ENCODE data around the gene UBN1. TPM values are rescaled to one million over a fixed set of nuclear protein-coding genes. Genes with fewer than 3 reads are reported as not detected.
A peak's percentile ranks its signal among the peaks of the same experiment; 100 is the strongest.

The UBN1 gene
- total and polyA plus RNA-seq, 2 experiments from 2014 or later: 21.4 to 33.4 TPM

DNA sequence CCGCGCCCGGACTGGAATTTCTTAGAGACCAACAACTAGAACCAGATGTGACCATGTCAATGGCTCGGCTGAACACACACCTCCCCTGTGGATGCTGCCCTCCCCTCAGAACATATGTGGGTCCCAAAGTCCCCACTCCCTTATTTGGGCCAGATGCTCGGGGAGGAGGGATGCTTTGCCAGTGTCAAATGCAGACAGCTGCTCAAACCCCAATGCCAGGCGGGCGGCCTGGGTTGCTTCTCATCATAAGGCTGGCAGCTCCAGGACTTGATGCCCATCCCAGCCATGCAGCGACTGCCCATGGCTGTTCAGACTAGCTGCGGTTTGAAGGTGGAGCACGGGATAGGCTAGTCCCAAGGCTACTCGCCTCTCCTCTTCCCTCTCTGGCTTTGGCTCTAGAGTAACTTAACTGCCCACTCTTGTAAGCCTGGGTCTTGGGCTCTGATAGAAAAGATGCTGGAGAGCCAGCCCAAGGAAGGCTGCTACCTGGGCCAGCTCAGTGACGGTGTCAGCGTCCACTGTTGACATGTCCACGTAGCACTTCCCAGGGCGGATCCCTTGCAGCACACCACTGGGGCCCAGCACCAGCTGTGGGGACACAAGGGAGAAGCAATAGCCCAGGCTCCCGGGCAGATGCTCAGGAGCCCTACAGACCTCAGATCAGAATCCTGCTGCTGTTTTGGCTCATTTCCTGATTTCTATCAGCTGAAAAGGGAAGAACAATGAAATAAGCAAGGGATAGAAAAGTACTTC is 33.9 kb upstream of the UBN1 start:
- Histone ChIP-seq H3K4me3 (no peak overlapping the region), H3K9me3 (ENCODE audit: low read depth) (no peaks in the 10 kb centered on the region), H3K4me1 (ENCODE audit: low read depth) (no peaks in the 10 kb centered on the region), H3K27ac (no peak overlapping the region), H3K27me3 (no peaks in the 10 kb centered on the region), H3K36me3 (peaks cover 47% of the 10 kb centered on the region)
- DNase-seq (ENCODE audit: low read depth in 1 of 2, low spot score in 1 of 2): no peak
- TF ChIP-seq, protein P1, sequence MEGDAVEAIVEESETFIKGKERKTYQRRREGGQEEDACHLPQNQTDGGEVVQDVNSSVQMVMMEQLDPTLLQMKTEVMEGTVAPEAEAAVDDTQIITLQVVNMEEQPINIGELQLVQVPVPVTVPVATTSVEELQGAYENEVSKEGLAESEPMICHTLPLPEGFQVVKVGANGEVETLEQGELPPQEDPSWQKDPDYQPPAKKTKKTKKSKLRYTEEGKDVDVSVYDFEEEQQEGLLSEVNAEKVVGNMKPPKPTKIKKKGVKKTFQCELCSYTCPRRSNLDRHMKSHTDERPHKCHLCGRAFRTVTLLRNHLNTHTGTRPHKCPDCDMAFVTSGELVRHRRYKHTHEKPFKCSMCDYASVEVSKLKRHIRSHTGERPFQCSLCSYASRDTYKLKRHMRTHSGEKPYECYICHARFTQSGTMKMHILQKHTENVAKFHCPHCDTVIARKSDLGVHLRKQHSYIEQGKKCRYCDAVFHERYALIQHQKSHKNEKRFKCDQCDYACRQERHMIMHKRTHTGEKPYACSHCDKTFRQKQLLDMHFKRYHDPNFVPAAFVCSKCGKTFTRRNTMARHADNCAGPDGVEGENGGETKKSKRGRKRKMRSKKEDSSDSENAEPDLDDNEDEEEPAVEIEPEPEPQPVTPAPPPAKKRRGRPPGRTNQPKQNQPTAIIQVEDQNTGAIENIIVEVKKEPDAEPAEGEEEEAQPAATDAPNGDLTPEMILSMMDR (IDR thresholded peaks at IDR 0.05; ENCODE audit: low read depth, low read length): no peak

DNA sequence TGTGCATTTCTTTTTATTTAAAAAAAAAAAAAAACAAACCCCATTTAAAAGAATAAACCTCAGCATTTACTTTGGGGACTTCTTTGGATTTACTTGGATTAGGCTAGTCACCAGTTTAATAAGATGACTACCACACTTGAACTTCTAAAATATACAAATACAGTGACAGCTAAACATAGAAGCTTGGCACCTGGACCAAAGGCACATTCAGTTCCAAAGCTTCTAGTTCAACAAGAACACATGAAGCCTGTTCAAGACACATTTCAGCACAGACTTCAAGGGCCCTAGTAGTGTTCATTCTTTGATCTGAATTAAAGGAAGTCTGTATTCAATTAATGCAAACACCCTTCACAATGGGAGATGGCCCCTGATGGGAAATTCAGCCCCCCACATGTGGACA is 33.2 kb upstream of the UBN1 start:
- H3K36me3 ChIP-seq: peaks cover 47% of the 10 kb centered on the region
- no peak overlapping the region for H3K27ac ChIP-seq
- H3K27me3 ChIP-seq: no peaks in the 10 kb centered on the region
- H3K9me3 ChIP-seq (ENCODE audit: low read depth): no peaks in the 10 kb centered on the region
- H3K4me3 ChIP-seq: no peak overlapping the region
- DNase-seq (ENCODE audit: low read depth in 1 of 2, low spot score in 1 of 2): no peak
- H3K4me1 ChIP-seq (ENCODE audit: low read depth): no peaks in the 10 kb centered on the region
- TF ChIP-seq, protein P1 (IDR thresholded peaks at IDR 0.05; ENCODE audit: low read depth, low read length): no peak

- Histone ChIP-seq H3K36me3 (peaks cover 50% of the 10 kb centered on the region), H3K4me3 (no peak overlapping the region), H3K4me1 (ENCODE audit: low read depth) (no peaks in the 10 kb centered on the region), H3K9me3 (ENCODE audit: low read depth) (no peaks in the 10 kb centered on the region), H3K27ac (no peak overlapping the region), H3K27me3 (no peaks in the 10 kb centered on the region)
- TF ChIP-seq, protein P1 (IDR thresholded peaks at IDR 0.05; ENCODE audit: low read depth, low read length): peak; percentile 2
- DNase-seq (ENCODE audit: low read depth in 1 of 2, low spot score in 1 of 2): no peak
These were observed 32.6 kb upstream of the UBN1 start for GRCh38 chr16:4814542-4815173.

GRCh38 chr16:4820652-4821051 is 26.6 kb upstream of the UBN1 start:
- Histone ChIP-seq H3K4me3 (no peak overlapping the region), H3K27ac (no peak overlapping the region), H3K36me3 (peaks cover 53% of the 10 kb centered on the region), H3K27me3 (no peaks in the 10 kb centered on the region), H3K9me3 (ENCODE audit: low read depth) (no peaks in the 10 kb centered on the region), H3K4me1 (ENCODE audit: low read depth) (peaks cover 6% of the 10 kb centered on the region)
- TF ChIP-seq, protein P1 (IDR thresholded peaks at IDR 0.05; ENCODE audit: low read depth, low read length): no peak
- no peak for DNase-seq (ENCODE audit: low read depth in 1 of 2, low spot score in 1 of 2)

- peaks cover 35% of the 10 kb centered on the region for H3K36me3 ChIP-seq
- H3K4me3 ChIP-seq: no peak overlapping the region
- TF ChIP-seq, protein P1 (IDR thresholded peaks at IDR 0.05; ENCODE audit: low read depth, low read length): no peak
- H3K27me3 ChIP-seq: no peaks in the 10 kb centered on the region
- no peaks in the 10 kb centered on the region for H3K9me3 ChIP-seq (ENCODE audit: low read depth)
- H3K4me1 ChIP-seq (ENCODE audit: low read depth): peaks cover 17% of the 10 kb centered on the region
- peak overlapping the region; percentile 66 for H3K27ac ChIP-seq
- DNase-seq (ENCODE audit: low read depth in 1 of 2, low spot score in 1 of 2): no peak
These were observed 22.1 kb upstream of the UBN1 start for GRCh38 chr16:4825196-4825595.

All from cardiac muscle cell (in vitro differentiated cells and primary cell).